Measurements from ENCODE around the gene GABRR3. TPM values are rescaled to one million over a fixed set of nuclear protein-coding genes. Genes with fewer than 3 reads are reported as not detected.

The GABRR3 gene
- total and polyA plus RNA-seq, 2 donors (not counting 1 experiment from before 2014, with no cell fraction given): not detected

DNA sequence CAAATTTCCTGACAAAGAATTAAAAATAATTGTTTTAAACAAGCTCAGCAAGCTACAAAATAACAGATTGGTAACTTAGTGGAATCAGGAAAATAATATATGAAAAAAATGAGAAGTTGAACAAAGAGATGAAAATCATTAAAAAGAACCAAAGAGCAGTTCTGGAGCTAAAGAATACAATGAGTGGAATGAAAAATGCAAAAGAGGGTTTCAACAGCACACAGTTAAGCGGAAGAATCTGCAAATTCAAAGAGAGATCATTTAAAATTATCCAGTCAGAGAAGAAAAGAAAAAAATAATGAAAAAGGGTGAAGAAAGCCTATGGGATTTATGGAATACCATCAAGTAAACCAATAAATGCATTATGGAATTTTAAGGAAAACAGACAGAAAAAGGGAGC, 6.2 kb upstream of the GABRR3 start:
- H3K27me3 ChIP-seq (ENCODE audit: control insufficient read depth, insufficient read depth, low read length): no peaks in the 10 kb centered on the region
- H3K27ac ChIP-seq (ENCODE audit: insufficient read depth, low read length): no peak overlapping the region
- H3K79me2 ChIP-seq (ENCODE audit: control insufficient read depth, insufficient read depth, low read length): no peaks in the 10 kb centered on the region
- no peak for DNase-seq (ENCODE audit: low read depth in 2 of 2)
- no peaks in the 10 kb centered on the region for H4K20me1 ChIP-seq (ENCODE audit: control insufficient read depth, extremely low read depth, insufficient read depth, low read length)
- H3K9me3 ChIP-seq (ENCODE audit: control insufficient read depth, insufficient read depth, low read depth, low read length): no peaks in the 10 kb centered on the region
- H3K9ac ChIP-seq (ENCODE audit: insufficient read depth, low read length): no peak overlapping the region
- H3K4me3 ChIP-seq (replicated peaks in 1 of 4; ENCODE audit: control extremely low read depth in 1 of 4, insufficient read depth in 1 of 4, low read depth in 3 of 4, low read length in 4 of 4): no peak overlapping the region
- H2AFZ ChIP-seq (ENCODE audit: low read length): no peak overlapping the region
- no peak overlapping the region for H3K4me2 ChIP-seq (ENCODE audit: extremely low read depth, insufficient read depth, low read length)
- H3K4me1 ChIP-seq (ENCODE audit: control insufficient read depth, extremely low read depth, insufficient read depth, low read length): no peaks in the 10 kb centered on the region
- no peak for TF ChIP-seq EZH2 (IDR thresholded peaks at IDR 0.05; ENCODE audit: low read length, missing control alignments)
- TF ChIP-seq, protein P1, sequence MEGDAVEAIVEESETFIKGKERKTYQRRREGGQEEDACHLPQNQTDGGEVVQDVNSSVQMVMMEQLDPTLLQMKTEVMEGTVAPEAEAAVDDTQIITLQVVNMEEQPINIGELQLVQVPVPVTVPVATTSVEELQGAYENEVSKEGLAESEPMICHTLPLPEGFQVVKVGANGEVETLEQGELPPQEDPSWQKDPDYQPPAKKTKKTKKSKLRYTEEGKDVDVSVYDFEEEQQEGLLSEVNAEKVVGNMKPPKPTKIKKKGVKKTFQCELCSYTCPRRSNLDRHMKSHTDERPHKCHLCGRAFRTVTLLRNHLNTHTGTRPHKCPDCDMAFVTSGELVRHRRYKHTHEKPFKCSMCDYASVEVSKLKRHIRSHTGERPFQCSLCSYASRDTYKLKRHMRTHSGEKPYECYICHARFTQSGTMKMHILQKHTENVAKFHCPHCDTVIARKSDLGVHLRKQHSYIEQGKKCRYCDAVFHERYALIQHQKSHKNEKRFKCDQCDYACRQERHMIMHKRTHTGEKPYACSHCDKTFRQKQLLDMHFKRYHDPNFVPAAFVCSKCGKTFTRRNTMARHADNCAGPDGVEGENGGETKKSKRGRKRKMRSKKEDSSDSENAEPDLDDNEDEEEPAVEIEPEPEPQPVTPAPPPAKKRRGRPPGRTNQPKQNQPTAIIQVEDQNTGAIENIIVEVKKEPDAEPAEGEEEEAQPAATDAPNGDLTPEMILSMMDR (conservative IDR thresholded peaks at IDR 0.05 in 1 of 2, IDR thresholded peaks at IDR 0.05 in 1 of 2; ENCODE audit: low read depth in 1 of 2, low read length in 2 of 2): no peak
- H3K36me3 ChIP-seq (ENCODE audit: control insufficient read depth, insufficient read depth, low read length): no peaks in the 10 kb centered on the region

DNA sequence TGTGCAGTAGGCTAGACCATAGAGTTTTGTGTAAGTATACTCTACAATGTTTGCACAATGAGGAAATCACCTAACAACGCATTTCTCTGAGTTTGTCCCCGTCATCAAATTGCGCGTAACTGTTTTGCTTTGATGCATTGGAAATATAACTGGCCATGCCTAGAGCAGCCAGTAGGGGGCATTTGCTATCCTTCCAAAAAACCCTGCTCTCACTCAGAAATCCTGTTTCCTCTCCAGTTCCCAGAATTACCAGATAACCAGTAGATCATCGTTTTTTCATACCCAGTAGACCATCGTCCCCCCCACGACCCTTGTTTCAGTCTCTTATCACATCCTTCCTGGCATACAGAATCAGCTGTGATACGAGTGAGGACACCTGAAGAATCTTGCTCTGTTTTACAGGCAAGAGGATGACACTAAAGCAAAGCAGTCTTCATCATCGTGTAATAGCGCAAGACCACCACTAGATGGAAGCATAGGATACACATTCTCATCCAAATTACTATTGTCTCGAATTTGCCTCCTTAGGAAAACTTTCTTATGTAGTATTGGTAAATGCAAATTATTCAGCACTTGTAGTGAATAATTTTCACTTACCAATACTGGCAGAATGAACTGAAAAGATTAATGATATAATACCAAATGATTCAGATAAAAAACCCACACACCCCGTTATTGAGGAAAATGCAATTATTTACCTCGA, 4.4 kb upstream of the GABRR3 start:
- H3K4me2 ChIP-seq (ENCODE audit: extremely low read depth, insufficient read depth, low read length): peak overlapping the region; percentile 99
- peak overlapping the region; percentile 99 for H2AFZ ChIP-seq (ENCODE audit: low read length)
- peak overlapping the region; percentile 59 to 79 (median 61) for H3K4me3 ChIP-seq (replicated peaks in 1 of 4; ENCODE audit: control extremely low read depth in 1 of 4, insufficient read depth in 1 of 4, low read depth in 3 of 4, low read length in 4 of 4)
- H3K4me1 ChIP-seq (ENCODE audit: control insufficient read depth, extremely low read depth, insufficient read depth, low read length): no peaks in the 10 kb centered on the region
- no peaks in the 10 kb centered on the region for H3K79me2 ChIP-seq (ENCODE audit: control insufficient read depth, insufficient read depth, low read length)
- no peak overlapping the region for H3K9ac ChIP-seq (ENCODE audit: insufficient read depth, low read length)
- DNase-seq (ENCODE audit: low read depth in 2 of 2): peak; percentile 77 to 91
- no peaks in the 10 kb centered on the region for H3K36me3 ChIP-seq (ENCODE audit: control insufficient read depth, insufficient read depth, low read length)
- H3K27ac ChIP-seq (ENCODE audit: insufficient read depth, low read length): no peak overlapping the region
- no peak for TF ChIP-seq EZH2 (IDR thresholded peaks at IDR 0.05; ENCODE audit: low read length, missing control alignments)
- TF ChIP-seq, protein P1 (conservative IDR thresholded peaks at IDR 0.05 in 1 of 2, IDR thresholded peaks at IDR 0.05 in 1 of 2; ENCODE audit: low read depth in 1 of 2, low read length in 2 of 2): peak; percentile 85 to 95
- H3K9me3 ChIP-seq (ENCODE audit: control insufficient read depth, insufficient read depth, low read depth, low read length): no peaks in the 10 kb centered on the region
- H4K20me1 ChIP-seq (ENCODE audit: control insufficient read depth, extremely low read depth, insufficient read depth, low read length): no peaks in the 10 kb centered on the region
- H3K27me3 ChIP-seq (ENCODE audit: control insufficient read depth, insufficient read depth, low read length): no peaks in the 10 kb centered on the region

DNA sequence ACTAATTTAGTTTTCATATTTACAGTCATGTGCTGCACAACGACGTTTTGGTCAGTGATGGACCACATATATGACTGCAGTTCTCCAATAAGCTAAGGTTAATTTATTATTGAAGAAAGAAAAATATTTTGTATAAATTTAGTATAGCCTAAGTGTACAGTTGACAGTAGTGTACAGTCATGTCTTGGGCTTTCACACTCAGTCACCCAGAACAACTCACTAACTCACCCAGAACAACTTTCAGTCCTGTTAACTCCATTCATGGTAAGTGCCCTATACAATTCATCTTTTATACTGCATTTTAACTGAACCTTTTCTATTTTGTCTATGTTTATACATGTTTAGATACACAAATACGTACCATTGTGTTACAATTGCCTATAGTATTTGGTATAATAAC, 3.8 kb upstream of the GABRR3 start:
- H3K27me3 ChIP-seq (ENCODE audit: control insufficient read depth, insufficient read depth, low read length): no peaks in the 10 kb centered on the region
- no peak for DNase-seq (ENCODE audit: low read depth in 2 of 2)
- no peaks in the 10 kb centered on the region for H3K4me1 ChIP-seq (ENCODE audit: control insufficient read depth, extremely low read depth, insufficient read depth, low read length)
- no peaks in the 10 kb centered on the region for H4K20me1 ChIP-seq (ENCODE audit: control insufficient read depth, extremely low read depth, insufficient read depth, low read length)
- H3K79me2 ChIP-seq (ENCODE audit: control insufficient read depth, insufficient read depth, low read length): no peaks in the 10 kb centered on the region
- H3K9me3 ChIP-seq (ENCODE audit: control insufficient read depth, insufficient read depth, low read depth, low read length): no peaks in the 10 kb centered on the region
- H3K4me3 ChIP-seq (replicated peaks in 1 of 4; ENCODE audit: control extremely low read depth in 1 of 4, insufficient read depth in 1 of 4, low read depth in 3 of 4, low read length in 4 of 4): peak overlapping the region in 2 of 4 experiments; percentile 59 to 79
- TF ChIP-seq EZH2 (IDR thresholded peaks at IDR 0.05; ENCODE audit: low read length, missing control alignments): no peak
- TF ChIP-seq, protein P1 (conservative IDR thresholded peaks at IDR 0.05 in 1 of 2, IDR thresholded peaks at IDR 0.05 in 1 of 2; ENCODE audit: low read depth in 1 of 2, low read length in 2 of 2): no peak
- no peak overlapping the region for H3K27ac ChIP-seq (ENCODE audit: insufficient read depth, low read length)
- peak overlapping the region; percentile 99 for H3K4me2 ChIP-seq (ENCODE audit: extremely low read depth, insufficient read depth, low read length)
- H2AFZ ChIP-seq (ENCODE audit: low read length): peak overlapping the region; percentile 88
- no peak overlapping the region for H3K9ac ChIP-seq (ENCODE audit: insufficient read depth, low read length)
- H3K36me3 ChIP-seq (ENCODE audit: control insufficient read depth, insufficient read depth, low read length): no peaks in the 10 kb centered on the region
